GM18526 (cell line): ENCODE results near the gene ALPK3.

Experiments used
- POLR2A ChIP-seq: IDR thresholded peaks from 3 replicates; pipeline ENCODE4 v1.6.1; 2011; ENCODE audit not compliant: insufficient read length; ENCODE audit errors: extremely low read depth

ALPK3 gene

GRCh38 chr15:84847382-84847781 is 30.2 kb downstream of the ALPK3 start:
- TF ChIP-seq POLR2A: no peak

- TF ChIP-seq POLR2A: no peak
Measured at GRCh38 chr15:84852212-84852611, 35.1 kb downstream of the ALPK3 start.

- TF ChIP-seq POLR2A: no peak
Measured at GRCh38 chr15:84855136-84855535, 38.0 kb downstream of the ALPK3 start.

GRCh38 chr15:84855765-84856164 is 38.6 kb downstream of the ALPK3 start:
- no peak for TF ChIP-seq POLR2A

- TF ChIP-seq POLR2A: no peak
Measured at GRCh38 chr15:84856731-84857417, 39.7 kb downstream of the ALPK3 start.

- no peak for TF ChIP-seq POLR2A
Measured at GRCh38 chr15:84857418-84858004, 40.4 kb downstream of the ALPK3 start.

- no peak for TF ChIP-seq POLR2A
Measured at GRCh38 chr15:84858231-84858630, 41.1 kb downstream of the ALPK3 start.

GRCh38 chr15:84859144-84859543 is 42.0 kb downstream of the ALPK3 start:
- TF ChIP-seq POLR2A: no peak

- TF ChIP-seq POLR2A: no peak
Measured at GRCh38 chr15:84859651-84860050, 42.5 kb downstream of the ALPK3 start.

GRCh38 chr15:84861781-84862180 is 44.6 kb downstream of the ALPK3 start:
- no peak for TF ChIP-seq POLR2A

- no peak for TF ChIP-seq POLR2A
Measured at GRCh38 chr15:84862214-84862975, 45.2 kb downstream of the ALPK3 start.

- TF ChIP-seq POLR2A: no peak
Measured at GRCh38 chr15:84863565-84864443, 46.6 kb downstream of the ALPK3 start.

- no peak for TF ChIP-seq POLR2A
Measured at GRCh38 chr15:84864444-84864795, 47.3 kb downstream of the ALPK3 start.

GRCh38 chr15:84865074-84865569 is 48.0 kb downstream of the ALPK3 start:
- no peak for TF ChIP-seq POLR2A
